ENCODE results near the gene TDRD1.

GRCh38 chr10:114151892-114152291, 27.3 kb upstream of the TDRD1 start:
- TF ChIP-seq CTCF (IDR thresholded peaks at IDR 0.05) (no peak), EZH2 (IDR thresholded peaks at IDR 0.05) (no peak)
